HepG2 (cell line): ENCODE results near the gene TCF7L2. TPM values are rescaled to one million over a fixed set of nuclear protein-coding genes. Genes with fewer than 3 reads are reported as not detected.

Source experiments
- BRCA1 ChIP-seq: sonication (generic); formaldehyde crosslinking; IDR thresholded peaks from 2 replicates; pipeline ENCODE4 v1.4.0; 2020; ENCODE audit warnings: missing genetic modification reagents
- DBP ChIP-seq: sonication (generic); formaldehyde crosslinking; IDR thresholded peaks from 2 replicates; pipeline ENCODE4 v1.4.0; 2020; ENCODE audit warnings: missing genetic modification reagents; ENCODE audit errors: not compliant biosample characterization
- FOXC1 ChIP-seq: sonication (generic); formaldehyde crosslinking; IDR thresholded peaks from 2 replicates; pipeline ENCODE4 v1.8.0; 2022; ENCODE audit warnings: mild to moderate bottlenecking, missing genetic modification reagents, borderline replicate concordance
- GLI4 ChIP-seq: sonication (generic); formaldehyde crosslinking; IDR thresholded peaks from 2 replicates; pipeline ENCODE4 v1.5.1; 2020; ENCODE audit warnings: missing genetic modification reagents, mild to moderate bottlenecking, moderate library complexity, borderline replicate concordance
- HMG20B ChIP-seq: conservative IDR thresholded peaks from 2 replicates; pipeline ENCODE4 v1.6.1; 2016; ENCODE audit warnings: missing genetic modification reagents, missing compliant biosample characterization
- HNRNPH1 ChIP-seq: fragments of 200-400 bp; formaldehyde crosslinking; optimal IDR thresholded peaks from 2 replicates; pipeline ENCODE3; 2017; ENCODE audit warnings: mild to moderate bottlenecking, low read depth, low read length
- HOXA9 ChIP-seq: sonication (generic); formaldehyde crosslinking; IDR thresholded peaks from 2 replicates; pipeline ENCODE4 v1.8.1; 2022; ENCODE audit warnings: missing genetic modification reagents, mild to moderate bottlenecking, moderate library complexity, borderline replicate concordance
- IKZF4 ChIP-seq: sonication (generic); formaldehyde crosslinking; IDR thresholded peaks from 2 replicates; pipeline ENCODE4 v1.5.1; 2020; ENCODE audit warnings: borderline replicate concordance, mild to moderate bottlenecking, low read depth, missing genetic modification reagents; ENCODE audit errors: not compliant biosample characterization
- IRF2 ChIP-seq: IDR thresholded peaks from 2 replicates; pipeline ENCODE4 v1.6.1; 2018; ENCODE audit warnings: missing genetic modification reagents, missing compliant biosample characterization
- KDM1A ChIP-seq: IDR thresholded peaks from 2 replicates; pipeline ENCODE4 v1.6.1; 2016; ENCODE audit warnings: missing compliant biosample characterization
- MED8 ChIP-seq: sonication (generic); formaldehyde crosslinking; IDR thresholded peaks from 2 replicates; pipeline ENCODE4 v1.8.1; 2023; ENCODE audit warnings: mild to moderate bottlenecking, missing genetic modification reagents; ENCODE audit not compliant: insufficient replicate concordance
- PCBP2 ChIP-seq: fragments of 200-400 bp; formaldehyde crosslinking; optimal IDR thresholded peaks from 2 replicates; pipeline ENCODE3; 2018; ENCODE audit warnings: low read length, low read depth; ENCODE audit not compliant: poor library complexity, severe bottlenecking
- SMAD1 ChIP-seq: sonication (generic); formaldehyde crosslinking; IDR thresholded peaks from 2 replicates; pipeline ENCODE4 v1.4.0; 2020; ENCODE audit warnings: missing genetic modification reagents, low read depth, mild to moderate bottlenecking, borderline replicate concordance
- SRSF4 ChIP-seq: fragments of 200-400 bp; formaldehyde crosslinking; IDR thresholded peaks from one replicate; pipeline ENCODE4 v1.6.1; 2018; ENCODE audit warnings: mild to moderate bottlenecking, low read depth, low read length, moderate library complexity; ENCODE audit not compliant: poor library complexity, severe bottlenecking
- ZNF136 ChIP-seq: sonication (generic); formaldehyde crosslinking; IDR thresholded peaks from 2 replicates; pipeline ENCODE4 v1.8.1; 2022; ENCODE audit warnings: low read depth, mild to moderate bottlenecking, moderate library complexity, missing genetic modification reagents
- ZNF143 ChIP-seq: sonication (generic); formaldehyde crosslinking; IDR thresholded peaks from 2 replicates; pipeline ENCODE4 v1.4.0; 2020; ENCODE audit warnings: missing genetic modification reagents
- ZNF207 ChIP-seq: fragments of 450-650 bp; IDR thresholded peaks from 2 replicates; pipeline ENCODE4 v1.6.1; 2016; ENCODE audit warnings: antibody characterized with exemption, borderline replicate concordance
- ZNF609 ChIP-seq: sonication (generic); formaldehyde crosslinking; IDR thresholded peaks from 2 replicates; pipeline ENCODE4 v1.4.0; 2020; ENCODE audit warnings: mild to moderate bottlenecking, missing genetic modification reagents, borderline replicate concordance
- ZNF652 ChIP-seq: IDR thresholded peaks from 2 replicates; pipeline ENCODE4 v1.6.1; 2016; ENCODE audit warnings: low read depth, borderline replicate concordance
- ZNF776 ChIP-seq: sonication (generic); formaldehyde crosslinking; IDR thresholded peaks from 2 replicates; pipeline ENCODE4 v1.4.0; 2020; ENCODE audit warnings: mild to moderate bottlenecking, missing genetic modification reagents
- ZNF850 ChIP-seq: sonication (generic); formaldehyde crosslinking; conservative IDR thresholded peaks from 2 replicates; pipeline ENCODE4 v1.9.0; 2021; ENCODE audit warnings: mild to moderate bottlenecking, missing genetic modification reagents
- ZSCAN22 ChIP-seq: sonication (generic); formaldehyde crosslinking; IDR thresholded peaks from 2 replicates; pipeline ENCODE4 v1.4.0; 2020; ENCODE audit warnings: mild to moderate bottlenecking, missing genetic modification reagents
- polyA plus RNA-seq, 8 experiments: library from polyadenylated mRNA; depleted of rRNA in 3 of 8; stranded (reverse) in 7 of 8; unstranded in 1 of 8; fragments of >200 nt; fragmentation: Illumina TruSeq in 4 of 8; extraction: Trizol in 4 of 8; gene quantifications; 2 replicates each; pipeline versions ENCODE4 v1.2.1 to v1.2.3, GENCODE V29; 2011 to 2016; ENCODE audit warnings: low read depth in 4 of 8, missing spikeins in 1 of 8, mixed read lengths in 1 of 8; ENCODE audit not compliant: insufficient read depth in 1 of 8
- total RNA-seq, 5 experiments: library from RNA; depleted of rRNA; stranded (reverse); fragments of >200 nt; fragmentation: Illumina TruSeq; extraction: Trizol; gene quantifications; 2 replicates each; pipeline ENCODE4 v1.2.3, GENCODE V29; 2016; ENCODE audit warnings: low read depth in 1 of 5

TCF7L2 gene
- total and polyA plus RNA-seq, 2 of the 13 experiments (the other 11 are each of a cell fraction or from before 2014, with no cell fraction given), result 3.9 to 13.7 TPM

- TF ChIP-seq DBP (no peak), KDM1A (CRISPR knock-in tag) (no peak), ZNF609 (CRISPR knock-in tag) (peak; percentile 90), SMAD1 (CRISPR knock-in tag) (no peak), ZNF207 (no peak), FOXC1 (CRISPR knock-in tag) (no peak), MED8 (CRISPR knock-in tag) (no peak), ZNF652 (no peak), SRSF4 (no peak), HNRNPH1 (no peak), IRF2 (CRISPR knock-in tag) (peak; percentile 81), BRCA1 (0 out of 2 replicates have a peak, but pooled peaks have one; percentile 32), ZNF136 (CRISPR knock-in tag) (no peak), ZNF776 (CRISPR knock-in tag) (no peak), GLI4 (CRISPR knock-in tag) (no peak), HMG20B (0 out of 2 replicates have a peak, but pooled peaks have one; percentile 36), ZNF850 (CRISPR knock-in tag) (no peak), ZSCAN22 (no peak), ZNF143 (CRISPR knock-in tag) (peak; percentile 23; the same call in 1 of the 2 replicates), PCBP2 (no peak), HOXA9 (CRISPR knock-in tag) (no peak), IKZF4 (CRISPR knock-in tag) (no peak)
Observed at GRCh38 chr10:113073549-113074189, 123.6 kb downstream of the TCF7L2 start (continued).
